Tongue (tissue), 2 donors: Measurements from ENCODE around the gene MED9. TPM values are rescaled to one million over a fixed set of nuclear protein-coding genes. Genes with fewer than 3 reads are reported as not detected.
A peak's percentile ranks its signal among the peaks of the same experiment; 100 is the strongest.
"Not testable (repeated sequence)": the region's sequence is repeated elsewhere in the genome, so short reads cannot be mapped to it uniquely, and the experiment has no call there.

Experiments
- DNase-seq: peaks from one replicate; pipeline ENCODE4 v3.0.0-alpha.2; 2015
- total RNA-seq: library from RNA; depleted of rRNA; stranded (reverse); fragments of >200 nt; gene quantifications from one replicate; pipeline ENCODE4 v1.2.3, GENCODE V29; 2014

Gene MED9
- total RNA-seq, 1 donor from 2014 or later, result 23.0 TPM

DNA sequence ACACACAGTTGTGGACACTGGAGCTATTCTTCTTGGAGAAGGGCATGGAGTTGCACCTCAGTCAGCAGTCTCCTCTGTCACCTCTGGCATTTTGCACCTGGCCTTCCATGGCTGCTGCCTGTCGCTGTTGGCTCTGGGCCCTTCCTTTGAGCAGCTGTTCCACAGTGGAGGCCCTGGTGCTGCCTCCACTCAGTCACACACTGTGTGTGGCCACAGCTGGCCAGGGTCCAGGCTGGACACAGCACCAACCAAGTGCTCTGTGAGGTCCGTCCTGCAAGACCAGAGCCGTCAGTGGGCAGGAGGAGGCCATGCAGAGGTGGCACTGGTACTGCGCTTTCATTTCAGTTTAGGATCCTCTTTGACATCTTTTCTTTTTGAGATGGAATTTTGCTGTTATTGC is 21.6 kb upstream of the MED9 start:
- DNase-seq, result peak; percentile 56

DNA sequence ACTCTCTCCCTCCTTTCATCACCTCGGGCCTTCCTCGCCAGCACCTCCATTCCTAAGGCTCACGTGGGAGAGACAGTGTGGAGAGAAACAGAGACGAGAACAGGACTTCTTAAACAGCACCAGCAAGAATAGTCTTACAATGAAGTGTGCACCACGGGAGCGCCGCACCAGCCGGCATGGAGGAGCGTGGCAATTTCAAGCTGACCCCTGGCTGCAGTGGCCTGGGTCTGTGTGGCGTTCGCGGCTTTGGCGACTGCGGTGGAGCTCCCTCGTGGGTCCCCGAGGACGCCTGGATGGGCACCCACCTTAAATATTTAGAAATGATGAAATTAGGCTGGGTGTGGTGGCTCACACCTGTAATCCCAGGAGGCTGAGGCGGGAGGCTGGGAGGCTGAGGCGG is 20.5 kb upstream of the MED9 start:
- no peak for DNase-seq

DNA sequence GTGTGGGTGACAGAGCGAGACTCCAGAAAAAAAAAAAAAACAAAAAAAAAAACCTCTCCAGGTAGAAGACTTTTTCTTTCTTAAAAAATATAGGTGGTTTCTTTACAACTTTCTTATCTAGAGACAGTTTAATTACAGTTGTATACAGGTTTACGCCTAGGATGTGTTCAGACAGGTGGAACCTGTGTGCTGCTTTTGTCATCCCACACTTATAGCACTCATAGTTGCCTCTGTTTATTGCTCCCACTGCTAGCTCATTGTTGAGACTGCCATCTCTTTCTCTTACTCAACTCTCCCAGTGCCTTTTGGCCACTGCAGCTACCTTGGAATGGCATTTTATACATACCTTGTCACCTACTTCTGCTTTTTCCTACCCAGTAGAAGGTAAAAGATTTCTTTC is 19.1 kb upstream of the MED9 start:
- no peak for DNase-seq

DNA sequence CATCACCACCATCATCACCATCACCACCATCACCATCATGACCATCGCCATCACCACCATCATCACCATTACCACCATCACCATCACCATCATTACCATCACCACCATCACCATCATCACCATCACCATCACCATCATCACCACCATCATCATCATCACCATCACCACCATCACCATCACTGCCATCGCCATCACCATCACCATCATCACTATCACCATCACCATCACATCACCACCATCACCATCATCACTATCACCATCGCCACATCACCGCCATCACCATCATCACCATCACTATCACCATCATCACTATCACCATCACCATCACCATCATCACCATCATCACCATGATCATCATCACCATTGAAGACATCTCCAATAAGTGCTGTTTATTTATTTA is 16.8 kb upstream of the MED9 start:
- DNase-seq, result no peak

DNA sequence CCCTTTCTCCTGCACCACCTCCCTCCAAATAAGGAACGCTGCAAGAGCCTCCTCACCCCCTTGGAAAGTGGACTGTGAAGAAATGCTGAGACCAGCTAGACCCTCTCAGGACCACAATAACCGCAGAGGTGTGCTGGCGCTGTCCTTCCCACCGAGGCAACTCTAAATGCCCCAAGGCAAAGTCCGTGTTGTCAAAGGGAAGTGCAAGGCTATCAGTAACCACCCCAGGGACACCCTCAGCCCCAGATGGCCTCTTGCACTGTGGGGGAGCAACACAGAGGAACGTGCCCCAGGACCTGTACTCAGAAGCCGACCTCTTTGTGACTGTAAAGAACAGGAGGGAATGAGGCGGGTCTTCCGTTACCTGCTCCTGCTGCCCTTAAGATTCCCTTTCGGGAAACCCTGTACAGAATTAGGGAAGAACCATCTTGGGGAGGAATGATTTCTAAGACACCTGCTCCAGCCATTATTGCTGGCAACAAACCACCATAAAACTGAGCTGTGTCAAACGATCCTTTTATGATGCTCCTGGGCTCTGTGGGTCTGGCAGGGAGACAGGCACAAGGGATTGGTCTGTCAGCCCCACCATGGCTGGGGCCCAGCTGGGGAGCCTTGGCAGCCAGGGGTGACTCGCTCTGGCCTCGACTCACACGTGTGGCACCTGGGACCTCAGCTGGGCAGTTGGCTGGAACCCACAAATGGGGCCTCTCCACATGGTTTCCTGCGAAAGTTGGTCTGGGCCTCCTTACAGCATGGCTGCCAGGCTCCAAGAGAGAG is 14.6 kb upstream of the MED9 start:
- DNase-seq, result no peak

DNA sequence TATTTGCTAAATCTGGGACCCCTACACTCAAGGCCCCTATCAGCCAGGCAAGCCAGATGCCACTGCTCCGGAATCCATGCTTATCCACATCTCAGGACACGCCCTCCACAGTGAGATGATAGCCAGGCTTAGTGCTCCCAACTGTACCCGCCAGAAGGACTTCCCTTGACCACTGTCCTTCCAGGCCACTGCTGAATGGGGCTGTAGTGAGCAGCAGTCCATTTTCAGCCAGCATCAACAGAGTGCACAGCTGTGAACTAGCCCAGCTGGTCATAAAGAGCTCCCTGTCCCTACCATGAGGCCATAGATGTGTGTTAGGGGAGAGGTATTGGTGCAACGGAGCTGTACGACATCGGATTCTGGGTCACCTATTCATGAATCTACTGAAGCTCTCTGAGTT is 13.0 kb upstream of the MED9 start:
- DNase-seq, result no peak

DNA sequence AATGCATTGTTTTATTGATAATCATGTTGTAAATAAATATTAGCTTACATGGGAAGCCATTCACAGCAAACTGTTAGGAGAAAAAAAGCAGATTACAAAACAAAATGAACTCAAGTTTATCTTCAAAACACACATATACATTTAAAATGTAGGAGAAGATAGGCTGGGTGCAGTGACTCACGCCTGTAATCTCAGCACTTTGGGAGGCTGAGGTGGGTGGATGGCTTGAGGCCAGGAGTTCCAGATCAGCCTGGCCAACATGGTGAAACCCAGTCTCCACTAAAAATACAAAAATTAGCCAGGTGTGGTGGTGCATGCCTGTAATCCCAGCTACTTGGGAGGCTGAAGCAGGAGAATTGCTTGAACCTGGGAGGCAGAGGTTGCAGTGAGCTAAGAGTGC is 10.9 kb upstream of the MED9 start:
- DNase-seq, result not testable (repeated sequence)

DNA sequence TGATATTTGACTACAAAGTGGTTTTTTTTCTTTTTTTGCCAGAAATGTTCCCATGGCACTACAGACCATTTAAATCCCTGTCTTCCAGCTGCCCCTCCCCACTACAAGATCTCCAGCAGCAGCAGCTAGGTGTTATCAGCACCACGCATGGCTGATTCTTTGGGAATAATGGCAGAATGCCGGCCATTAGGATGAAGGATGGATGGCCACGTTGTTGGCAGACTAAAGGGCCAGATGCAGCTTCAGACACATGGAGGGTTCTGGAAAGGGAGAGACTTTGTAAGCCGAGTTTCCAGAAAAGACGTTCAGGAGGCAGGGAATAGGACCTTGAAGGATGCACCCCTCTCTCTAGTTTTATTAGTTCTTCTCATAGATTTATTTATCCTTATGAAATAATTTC is 10.3 kb upstream of the MED9 start:
- DNase-seq, result peak; percentile 37

DNA sequence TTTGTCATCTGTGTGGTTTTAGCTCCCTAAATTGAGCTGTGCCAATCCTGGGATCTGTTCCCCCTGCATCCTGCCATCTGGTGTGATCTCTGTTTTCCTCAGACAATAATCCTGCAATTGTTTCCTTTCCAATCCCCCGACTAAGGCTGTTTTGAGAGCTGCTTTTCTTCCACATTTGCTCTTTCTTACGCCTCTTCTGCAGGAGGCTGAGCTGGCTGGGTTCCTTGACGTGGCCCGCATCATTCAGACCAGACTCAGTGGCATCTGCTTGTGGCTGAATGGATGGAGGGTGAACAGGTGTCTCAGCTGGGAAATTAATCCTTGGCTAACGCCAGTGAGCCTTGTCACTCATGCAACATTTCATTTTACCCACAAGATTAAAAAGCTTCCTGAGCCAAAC is 9.8 kb upstream of the MED9 start:
- peak; percentile 63 for DNase-seq

DNA sequence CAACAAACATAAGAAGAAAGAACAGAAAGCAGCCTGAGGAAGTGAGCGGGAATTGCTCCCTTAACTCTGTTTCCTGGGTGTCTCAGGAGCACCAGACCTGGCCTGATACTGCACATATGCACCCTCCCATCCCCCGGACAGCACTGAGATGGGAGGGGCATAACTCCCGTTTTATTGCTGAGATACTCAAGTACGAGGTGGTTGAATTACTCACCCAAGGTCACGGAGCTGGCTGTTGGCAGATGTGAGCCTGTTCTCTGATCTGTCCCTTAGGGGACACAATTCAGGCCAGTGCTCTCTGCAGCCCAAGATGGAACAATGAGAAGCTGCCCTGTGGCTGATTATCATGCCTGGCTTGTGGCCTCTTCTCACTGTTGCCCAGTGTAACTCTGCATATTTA is 9.1 kb upstream of the MED9 start:
- DNase-seq, result no peak

DNA sequence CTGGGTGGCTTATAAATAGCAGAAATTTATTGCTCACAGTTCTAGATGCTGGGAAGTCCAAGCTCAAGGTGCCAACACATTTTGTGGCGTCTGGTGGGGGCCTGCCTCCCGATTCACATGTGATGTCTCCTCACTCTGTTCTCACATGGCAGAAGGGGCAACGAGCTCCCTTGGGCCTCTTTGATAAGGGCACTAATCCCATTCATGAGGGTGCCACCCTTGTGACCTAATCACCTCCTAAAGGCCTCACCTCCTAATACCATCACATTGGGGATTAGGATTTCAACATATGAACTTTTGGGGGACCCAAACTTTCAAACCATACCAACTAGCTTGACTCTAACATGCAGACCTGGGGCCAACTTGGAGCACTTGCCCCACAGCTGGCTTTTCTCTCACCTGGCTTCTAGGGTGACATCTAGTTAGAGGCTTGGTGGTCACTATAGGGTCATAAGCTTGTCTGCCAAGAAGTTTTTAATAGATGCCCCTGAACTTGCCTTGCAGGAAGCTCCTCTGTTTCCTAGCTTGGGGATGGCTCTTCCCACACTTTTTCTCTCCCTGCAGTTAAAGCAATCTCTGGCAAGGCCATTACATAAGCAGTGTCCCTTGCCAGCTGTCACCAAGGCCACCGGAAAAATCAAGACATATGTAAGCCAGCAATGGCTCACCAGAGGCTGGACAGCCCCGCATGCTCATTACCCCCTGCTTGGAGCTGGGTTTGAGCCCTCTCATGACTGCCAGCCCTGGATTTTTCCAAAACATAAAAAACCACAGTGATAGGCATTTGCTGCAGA is 8.4 kb upstream of the MED9 start:
- DNase-seq, result peak; percentile 70

DNA sequence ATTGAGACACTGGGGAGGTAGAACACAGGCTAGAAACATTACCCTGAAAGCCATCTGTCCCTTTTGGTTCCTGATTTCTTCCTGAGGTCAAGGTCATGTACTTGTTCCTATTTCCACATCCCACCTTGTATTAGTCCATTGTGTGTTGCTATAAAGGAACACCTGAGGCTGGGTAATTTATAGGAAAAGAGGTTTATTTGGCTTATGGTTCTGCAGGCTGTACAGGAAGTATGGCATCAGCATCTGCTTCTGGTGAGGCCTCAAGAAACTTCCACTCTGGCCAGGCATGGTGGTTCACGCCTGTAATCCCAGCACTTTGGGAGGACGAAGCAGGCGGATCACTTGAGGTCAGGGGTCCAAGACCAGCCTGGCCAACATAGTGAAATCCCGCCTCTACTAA is 7.4 kb upstream of the MED9 start:
- DNase-seq, result no peak

DNA sequence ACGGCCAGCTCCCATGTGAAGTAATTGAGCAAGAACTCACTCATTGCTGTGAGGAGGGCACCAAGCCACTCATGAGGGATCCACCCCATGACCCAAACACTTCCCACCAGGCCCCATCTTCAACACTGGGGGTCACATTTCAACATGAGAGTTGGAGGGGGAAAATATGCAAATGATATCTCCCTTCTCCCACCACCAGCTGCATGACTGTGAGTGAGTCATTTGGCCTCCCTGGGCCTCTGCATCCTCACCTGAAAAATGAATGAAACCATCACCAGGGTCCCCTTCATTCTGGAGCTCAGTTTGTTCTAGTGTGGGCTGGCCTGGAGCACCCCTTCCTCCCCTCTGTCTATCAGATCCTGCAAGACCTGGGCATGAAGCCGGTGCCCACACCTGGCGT is 6.8 kb upstream of the MED9 start:
- DNase-seq, result no peak

DNA sequence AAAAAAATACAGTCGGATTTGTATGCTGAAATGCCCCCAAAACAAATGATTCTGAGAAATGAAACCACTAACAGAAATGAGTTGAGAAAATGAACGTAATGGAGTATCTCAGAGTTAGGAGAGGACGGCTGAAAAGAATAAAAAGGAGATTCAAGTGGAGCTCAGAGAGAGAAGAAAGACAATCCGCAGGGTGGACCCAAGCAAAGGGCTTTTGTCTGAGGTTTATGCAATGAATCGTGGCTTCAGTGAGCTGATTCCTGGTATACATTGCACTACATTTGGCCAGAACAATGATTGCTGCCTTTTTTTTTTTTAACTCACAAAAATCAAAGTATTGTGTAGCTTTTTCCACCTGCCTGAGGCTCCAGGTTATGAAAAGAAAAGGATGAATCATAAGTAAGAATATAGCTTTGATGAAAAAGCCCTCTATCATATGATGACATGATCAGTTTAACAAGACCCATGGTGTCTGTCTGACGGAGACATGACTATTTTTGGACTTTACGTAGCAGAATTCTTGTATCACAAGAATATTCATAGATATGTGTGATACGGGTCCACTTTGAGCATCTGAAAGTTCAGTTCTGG is 4.4 kb upstream of the MED9 start:
- DNase-seq, result no peak

DNA sequence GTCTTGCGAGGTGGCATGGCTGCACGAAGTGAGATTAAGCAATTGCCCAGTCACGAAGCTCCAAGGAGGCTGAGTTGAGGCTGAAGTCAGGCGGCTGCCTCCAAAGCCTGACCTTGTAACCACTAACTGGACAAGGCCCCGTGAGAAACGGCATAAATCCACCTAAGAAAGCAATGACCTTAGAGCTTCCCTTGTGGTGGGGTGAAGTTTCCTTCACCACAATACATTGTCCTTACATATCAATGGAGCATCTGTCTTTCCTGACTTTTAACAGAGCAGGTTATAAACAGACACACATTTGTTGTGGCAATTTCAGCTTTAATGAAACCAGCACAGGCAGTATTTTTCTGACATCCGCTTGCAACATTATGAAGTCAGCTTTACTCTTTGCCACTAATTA is 2.5 kb upstream of the MED9 start:
- no peak for DNase-seq

DNA sequence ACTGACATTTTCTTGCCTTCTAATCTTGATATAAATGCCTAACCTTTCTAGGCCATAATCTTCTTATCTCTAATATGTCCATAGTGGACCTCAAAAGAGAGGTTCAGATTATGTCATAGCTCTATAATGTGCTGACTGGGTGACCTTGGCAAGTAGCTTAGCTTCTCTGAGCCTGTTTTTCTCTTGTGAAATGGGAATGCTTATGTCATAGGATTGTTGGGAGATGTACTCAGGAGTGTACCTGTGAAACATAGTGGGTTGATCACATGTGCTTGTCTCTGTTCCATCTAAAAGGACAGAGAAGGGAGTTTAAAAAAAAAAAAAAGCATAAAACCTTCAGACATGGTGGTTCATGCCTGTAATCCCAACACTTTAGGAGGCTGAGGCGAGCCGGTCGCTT is 2.4 kb downstream of the MED9 start:
- DNase-seq, result no peak

DNA sequence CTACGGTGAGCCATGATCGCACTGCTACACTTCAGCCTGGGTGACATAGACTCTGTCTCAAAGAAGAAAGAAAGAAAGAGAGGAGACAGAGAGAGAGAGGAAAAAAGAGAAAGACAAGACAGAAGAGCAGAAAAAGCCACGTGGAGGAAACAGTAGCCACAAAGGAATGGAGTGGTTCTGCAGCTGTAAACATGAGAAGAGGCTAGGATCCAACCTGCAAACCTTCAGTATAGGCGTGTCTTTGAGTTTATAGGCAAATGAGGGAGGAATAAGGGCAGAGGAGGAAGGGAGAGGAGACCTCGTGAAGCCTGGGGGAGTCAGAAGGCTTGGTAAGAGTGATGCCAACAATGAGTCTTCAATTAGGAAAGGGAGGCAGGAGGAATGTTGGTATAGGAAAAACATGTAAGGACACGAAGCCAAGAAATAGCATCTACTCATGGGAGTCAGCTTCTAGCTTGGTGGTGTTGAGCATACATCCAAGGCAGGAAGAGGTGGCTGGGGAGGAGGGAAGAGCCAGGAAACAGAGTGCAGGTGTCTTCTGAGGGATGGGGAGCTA is 3.9 kb downstream of the MED9 start:
- no peak for DNase-seq

DNA sequence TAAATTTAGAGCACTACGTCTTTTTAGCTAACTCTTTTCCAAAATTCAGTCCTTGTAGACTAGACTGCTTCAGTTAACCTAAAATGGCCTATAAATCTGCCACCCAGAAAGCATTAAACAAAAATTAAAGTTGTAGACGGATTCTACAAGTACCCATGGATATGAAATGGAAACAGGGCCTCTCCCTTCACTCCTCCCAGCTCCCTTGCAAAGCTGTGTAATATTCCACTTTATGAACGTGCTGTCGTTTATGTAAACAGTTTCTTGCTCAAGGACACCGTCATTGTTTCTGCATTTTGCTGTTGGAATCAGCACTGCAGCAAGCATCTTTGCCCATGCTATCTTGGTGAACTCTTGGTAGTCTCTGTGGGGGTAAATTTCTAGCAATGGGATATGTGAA is 5.1 kb downstream of the MED9 start:
- no peak for DNase-seq

DNA sequence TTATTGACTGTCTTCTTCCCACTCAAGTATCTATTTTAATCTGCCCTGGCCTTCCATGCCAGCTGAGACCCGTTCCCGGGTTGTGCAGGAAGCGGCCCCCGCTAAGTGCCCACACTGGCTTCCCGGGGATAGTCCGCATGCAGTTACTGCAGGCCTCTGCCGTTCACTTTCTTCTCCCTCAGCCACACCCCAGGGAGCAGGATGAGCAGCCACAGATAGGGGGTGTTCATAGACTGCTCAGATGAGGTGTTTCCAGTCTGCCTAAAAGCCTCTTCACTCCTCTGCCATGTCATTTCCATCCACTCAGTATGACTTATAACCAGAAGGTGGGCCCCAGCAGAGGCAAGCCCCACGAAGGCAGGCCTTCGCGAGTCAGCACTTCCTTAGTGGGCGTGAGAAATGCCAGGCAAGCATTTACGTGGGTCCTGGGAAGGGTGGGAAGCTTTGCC is 7.7 kb downstream of the MED9 start:
- no peak for DNase-seq

DNA sequence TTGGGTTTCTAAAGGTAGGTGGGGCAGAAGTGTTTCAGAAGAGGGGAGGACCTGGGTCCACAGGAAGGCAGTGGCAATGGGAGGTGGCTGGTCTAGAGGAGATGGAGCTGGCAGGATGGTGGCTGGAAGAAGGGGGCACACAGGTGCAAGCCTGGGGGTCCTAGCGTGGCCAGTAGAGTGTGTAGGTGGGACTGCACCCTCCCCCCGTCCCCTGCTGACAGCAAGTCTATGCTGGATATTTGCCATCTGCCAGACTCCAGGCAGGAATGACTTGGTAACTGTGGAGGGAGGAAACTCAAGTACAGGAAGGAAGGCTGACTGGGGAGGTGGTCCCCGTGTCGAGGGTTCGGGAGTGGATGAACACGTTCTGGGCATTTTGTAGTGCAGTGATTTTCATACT is 8.6 kb downstream of the MED9 start:
- DNase-seq, result no peak

DNA sequence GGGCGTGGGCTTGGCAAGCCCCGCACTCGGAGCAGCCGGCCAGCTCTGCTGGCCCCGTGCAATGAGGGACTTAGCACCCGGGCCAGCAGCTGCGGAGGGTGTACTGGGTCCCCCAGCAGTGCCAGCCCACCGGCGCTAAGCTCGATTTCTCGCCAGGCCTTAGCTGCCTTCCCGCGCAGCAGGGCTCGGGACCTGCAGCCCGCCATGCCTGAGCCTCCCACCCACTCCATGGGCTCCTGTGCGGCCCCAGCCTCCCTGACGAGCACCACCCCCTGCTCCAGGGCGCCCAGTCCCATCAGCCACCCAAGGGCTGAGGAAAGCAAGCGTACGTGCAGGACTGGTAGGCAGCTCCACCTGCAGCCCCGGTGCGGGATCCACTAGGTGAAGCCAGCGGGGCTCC is 9.6 kb downstream of the MED9 start:
- DNase-seq, result not testable (repeated sequence)

DNA sequence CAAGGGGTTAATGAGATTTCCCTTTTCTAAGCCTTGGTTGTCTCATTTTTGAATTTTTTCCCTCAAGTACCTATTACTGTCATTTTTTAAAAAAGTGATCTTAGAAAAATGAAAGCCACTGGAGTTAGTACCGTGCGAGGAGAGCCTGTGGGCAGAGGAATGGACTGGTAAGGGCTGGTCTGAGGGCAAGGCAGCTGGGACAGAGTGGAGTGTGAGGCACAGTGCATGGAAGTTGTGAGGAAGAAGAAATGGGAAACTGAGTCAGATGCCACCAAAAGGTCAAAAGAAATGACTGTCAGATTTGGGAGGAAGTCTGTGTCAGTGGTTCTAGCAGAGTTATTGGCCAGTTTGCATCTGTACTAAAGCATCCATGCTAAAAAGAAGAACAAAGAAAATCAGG is 11.2 kb downstream of the MED9 start:
- no peak for DNase-seq

DNA sequence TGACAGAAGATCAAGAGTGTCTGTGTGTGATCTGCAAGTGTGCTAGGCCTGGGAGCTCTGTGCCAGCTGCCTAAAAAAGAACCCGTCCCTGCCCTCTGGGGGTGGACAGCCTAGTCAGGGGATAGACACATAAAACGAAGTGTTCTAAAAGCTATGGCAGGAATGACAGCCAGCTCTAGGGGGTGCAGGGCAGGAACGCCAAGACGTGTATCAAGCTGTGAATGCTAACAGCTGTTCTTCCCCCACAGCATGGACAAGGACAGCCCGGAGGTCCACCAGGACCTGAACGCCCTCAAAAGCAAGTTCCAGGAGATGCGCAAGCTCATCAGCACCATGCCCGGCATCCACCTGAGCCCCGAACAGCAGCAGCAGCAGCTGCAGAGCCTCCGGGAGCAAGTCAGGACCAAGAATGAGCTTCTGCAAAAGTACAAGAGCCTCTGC is 14.3 kb downstream of the MED9 start:
- no peak for DNase-seq
